Thyroid gland (tissue), 4 donors: Measurements from ENCODE around the gene GALNT14.

ENCODE experiments used
- CTCF ChIP-seq, 6 experiments: fragments of 200-600 bp in 3 of 6; fragments of 450-650 bp in 3 of 6; sonication (generic) in 3 of 6; IDR thresholded peaks; one replicate each; pipeline ENCODE4 v1.5.1; 2016 to 2019; ENCODE audit warnings: antibody characterized with exemption in 6 of 6, mild to moderate bottlenecking in 2 of 6, inconsistent platforms in 1 of 6, moderate library complexity in 1 of 6
- POLR2A ChIP-seq, 2 donors: fragments of 450-650 bp; IDR thresholded peaks; one replicate each; pipeline ENCODE4 v1.6.1; 2017; ENCODE audit warnings: antibody characterized with exemption in 2 of 2, mild to moderate bottlenecking in 2 of 2, moderate library complexity in 1 of 2

DNA sequence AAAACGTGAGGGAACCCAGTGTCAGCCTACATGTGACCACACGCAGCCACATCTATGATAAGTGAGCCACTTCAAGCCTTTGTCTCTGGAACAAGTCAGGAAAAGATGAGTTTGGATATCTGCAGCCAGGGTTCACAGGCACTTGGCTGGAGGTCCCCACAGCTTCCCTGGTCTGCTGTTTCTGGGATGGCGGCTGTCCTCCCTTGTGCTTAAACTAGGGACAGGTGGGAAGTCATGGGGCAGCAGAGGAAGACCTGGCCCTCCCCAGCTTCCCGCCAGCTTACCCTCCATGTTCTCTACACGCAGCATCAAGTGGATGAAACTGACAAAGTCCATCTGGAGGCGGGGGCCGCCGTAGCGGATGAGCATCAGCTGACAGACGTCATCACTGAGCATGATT, 38.5 kb upstream of the GALNT14 start:
- TF ChIP-seq POLR2A (IDR thresholded peaks at IDR 0.05), result no peak
- TF ChIP-seq CTCF (IDR thresholded peaks at IDR 0.05), result no peak
